H1 (cell line): ENCODE results near the gene ASXL1. TPM values are rescaled to one million over a fixed set of nuclear protein-coding genes. Genes with fewer than 3 reads are reported as not detected.
A peak's percentile ranks its signal among the peaks of the same experiment; 100 is the strongest.

Source experiments
- CTCF ChIA-PET: fragments of 300-600 bp; sonication (Branson Sonifier 250); formaldehyde crosslinking; loops from one replicate; lab custom pipeline; 2021; ENCODE audit not compliant: partially characterized antibody; lab: Charles Lee
- POLR2A ChIA-PET: fragments of 300-600 bp; sonication (Branson Sonifier 250); formaldehyde crosslinking; loops from one replicate; lab custom pipeline; 2021; ENCODE audit warnings: inconsistent platforms; ENCODE audit not compliant: partially characterized antibody; lab: Charles Lee
- DNase-seq, 2 experiments: peaks; one replicate each; pipeline versions ENCODE4 v3.0.0 to v3.0.0-alpha.2; 2010 to 2022; ENCODE audit warnings: low spot score in 2 of 2, low read depth in 1 of 2, mixed read lengths in 1 of 2
- FAIRE-seq: peaks from 2 replicates; lab custom pipeline; 2011; peaks lifted over from hg19 to GRCh38; lab: Jason Lieb, UNC
- H2AFZ ChIP-seq: 2 replicates; pipeline ENCODE4 v1.8.1; 2012; ENCODE audit warnings: low read length, inconsistent platforms
- H2AK5ac ChIP-seq: 2 replicates; pipeline ENCODE4 v1.6.1; 2013; ENCODE audit warnings: low read depth, low read length
- H2BK120ac ChIP-seq: replicated peaks from 2 replicates; pipeline ENCODE3; 2013; ENCODE audit warnings: low read depth, low read length, inconsistent platforms
- H2BK12ac ChIP-seq: 2 replicates; pipeline ENCODE4 v1.6.1; 2013; ENCODE audit warnings: low read depth, low read length
- H2BK15ac ChIP-seq: 2 replicates; pipeline ENCODE4 v1.6.1; 2013; ENCODE audit warnings: low read length
- H2BK20ac ChIP-seq: 2 replicates; pipeline ENCODE4 v1.6.1; 2013; ENCODE audit warnings: low read length
- H2BK5ac ChIP-seq: 2 replicates; pipeline ENCODE4 v1.6.1; 2013; ENCODE audit warnings: low read depth, low read length
- H3K14ac ChIP-seq: 2 replicates; pipeline ENCODE4 v1.6.1; 2013; ENCODE audit warnings: inconsistent platforms; ENCODE audit not compliant: insufficient read length
- H3K18ac ChIP-seq: 2 replicates; pipeline ENCODE4 v1.6.1; 2013; ENCODE audit warnings: low read length; ENCODE audit errors: extremely low read depth
- H3K23ac ChIP-seq: 2 replicates; pipeline ENCODE4 v1.6.1; 2013; ENCODE audit warnings: inconsistent platforms; ENCODE audit not compliant: insufficient read length
- H3K23me2 ChIP-seq: 2 replicates; pipeline ENCODE4 v1.6.1; 2013; ENCODE audit warnings: low read depth, low read length
- H3K27ac ChIP-seq: 2 replicates; pipeline ENCODE4 v1.6.1; 2011; ENCODE audit warnings: low read depth, low read length, inconsistent platforms
- H3K27me3 ChIP-seq, 4 experiments: replicated peaks in 1 of 4; 1 replicate in 1 of 4; 2 replicates in 3 of 4; pipeline versions ENCODE4 v1.6.1 to v1.8.1; 2011 to 2013; ENCODE audit warnings: low read length in 3 of 4, mild to moderate bottlenecking in 3 of 4, inconsistent platforms in 2 of 4, mixed read lengths in 2 of 4, moderate library complexity in 1 of 4; ENCODE audit not compliant: control insufficient read depth in 3 of 4, insufficient read depth in 3 of 4; ENCODE audit errors: extremely low read depth in 1 of 4
- H3K36me3 ChIP-seq, 4 experiments: 2 replicates each; pipeline versions ENCODE4 v1.6.1 to v1.8.1; 2011 to 2013; ENCODE audit warnings: mild to moderate bottlenecking in 4 of 4, low read length in 3 of 4, moderate library complexity in 2 of 4, control low read depth in 1 of 4, inconsistent platforms in 1 of 4; ENCODE audit not compliant: insufficient read depth in 4 of 4, control insufficient read depth in 2 of 4
- H3K4ac ChIP-seq: replicated peaks from 2 replicates; pipeline ENCODE3; 2013; ENCODE audit warnings: low read length, low read depth, mixed read lengths, inconsistent platforms; ENCODE audit not compliant: insufficient read length
- H3K4me1 ChIP-seq, 4 experiments: replicated peaks in 1 of 4; 1 replicate in 1 of 4; 2 replicates in 3 of 4; pipeline versions ENCODE4 v1.6.1 to v1.8.1; 2011 to 2013; ENCODE audit warnings: low read length in 3 of 4, inconsistent platforms in 2 of 4, mixed read lengths in 1 of 4; ENCODE audit not compliant: insufficient read depth in 4 of 4, control insufficient read depth in 3 of 4
- H3K4me2 ChIP-seq, 2 experiments: 2 replicates each; pipeline versions ENCODE4 v1.6.1 to v1.8.1; 2011 to 2013; ENCODE audit warnings: low read depth in 2 of 2, low read length in 2 of 2, control low read depth in 1 of 2, inconsistent platforms in 1 of 2, mild to moderate bottlenecking in 1 of 2; ENCODE audit not compliant: insufficient read depth in 1 of 2
- H3K4me3 ChIP-seq, 4 experiments: fragments of 200-600, 300-600 bp in 1 of 4; sonication (generic), shearing (Covaris generic), sonication (Bioruptor Twin) in 1 of 4; 2 replicates each; pipeline versions ENCODE4 v1.5.1 to v1.8.1; 2011 to 2016; ENCODE audit warnings: low read length in 4 of 4, low read depth in 3 of 4, control low read depth in 2 of 4, inconsistent platforms in 2 of 4, mild to moderate bottlenecking in 2 of 4, mixed read lengths in 1 of 4, moderate library complexity in 1 of 4; ENCODE audit not compliant: insufficient read depth in 2 of 4; ENCODE audit errors: extremely low read depth in 1 of 4
- H3K56ac ChIP-seq: replicated peaks from 2 replicates; pipeline ENCODE3; 2013; ENCODE audit warnings: low read depth, mild to moderate bottlenecking, mixed read lengths, low read length, inconsistent platforms; ENCODE audit not compliant: insufficient read length
- H3K79me1 ChIP-seq: 2 replicates; pipeline ENCODE4 v1.6.1; 2013; ENCODE audit warnings: low read depth, low read length, control low read depth
- H3K79me2 ChIP-seq, 2 experiments: 2 replicates each; pipeline versions ENCODE4 v1.6.1 to v1.8.1; 2012 to 2013; ENCODE audit warnings: low read length in 2 of 2, mild to moderate bottlenecking in 2 of 2, inconsistent platforms in 1 of 2; ENCODE audit not compliant: insufficient read depth in 2 of 2, control insufficient read depth in 1 of 2
- H3K9ac ChIP-seq, 4 experiments: replicated peaks in 1 of 4; 1 replicate in 1 of 4; 2 replicates in 3 of 4; pipeline versions ENCODE4 v1.6.1 to v1.8.1; 2011 to 2013; ENCODE audit warnings: low read depth in 3 of 4, low read length in 3 of 4, control low read depth in 2 of 4, mild to moderate bottlenecking in 2 of 4, moderate library complexity in 2 of 4, inconsistent platforms in 1 of 4; ENCODE audit errors: extremely low read depth in 1 of 4
- H3K9me3 ChIP-seq, 2 experiments: 2 replicates each; pipeline versions ENCODE4 v1.6.1 to v1.8.1; 2012 to 2013; ENCODE audit warnings: mild to moderate bottlenecking in 2 of 2, moderate library complexity in 2 of 2, control low read depth in 1 of 2, inconsistent platforms in 1 of 2, low read depth in 1 of 2, low read length in 1 of 2, mixed read lengths in 1 of 2; ENCODE audit not compliant: insufficient read depth in 2 of 2
- H4K20me1 ChIP-seq, 2 experiments: replicated peaks in 1 of 2; 2 replicates each; pipeline versions ENCODE3 to v1.8.1; 2011 to 2013; ENCODE audit warnings: inconsistent platforms in 2 of 2, low read length in 2 of 2, mild to moderate bottlenecking in 1 of 2; ENCODE audit not compliant: insufficient read depth in 2 of 2, control insufficient read depth in 1 of 2
- H4K5ac ChIP-seq: 2 replicates; pipeline ENCODE4 v1.6.1; 2013; ENCODE audit warnings: low read length, low read depth, mixed read lengths, inconsistent platforms; ENCODE audit not compliant: insufficient read length
- H4K8ac ChIP-seq: 2 replicates; pipeline ENCODE4 v1.8.0; 2013; ENCODE audit warnings: mild to moderate bottlenecking, moderate library complexity, low read length, inconsistent platforms; ENCODE audit not compliant: insufficient read depth; ENCODE audit errors: extremely low read depth
- H4K91ac ChIP-seq: replicated peaks from 2 replicates; pipeline ENCODE3; 2013; ENCODE audit warnings: low read length, mixed read lengths, inconsistent platforms; ENCODE audit not compliant: insufficient read length
- EGR1 ChIP-seq: IDR thresholded peaks from 2 replicates; pipeline ENCODE4 v1.6.1; 2011; ENCODE audit warnings: low read depth, low read length, borderline replicate concordance
- KDM4A ChIP-seq: IDR thresholded peaks from one replicate; pipeline ENCODE4 v1.7.1; 2012; ENCODE audit warnings: low read depth, mild to moderate bottlenecking, moderate library complexity, low read length, inconsistent platforms; ENCODE audit not compliant: severe bottlenecking
- TAF7 ChIP-seq: optimal IDR thresholded peaks from 2 replicates; pipeline ENCODE3; 2011; ENCODE audit warnings: low read depth, mild to moderate bottlenecking, inconsistent platforms, low read length, moderate library complexity, borderline replicate concordance
- TEAD4 ChIP-seq: IDR thresholded peaks from 2 replicates; pipeline ENCODE4 v1.6.1; 2012; ENCODE audit warnings: low read depth, low read length, inconsistent platforms, mixed read lengths
- WGBS, 2 experiments: shearing (Covaris generic) in 1 of 2; methylation state at CpG; one replicate each; pipeline versions ENCODE4 v1.1.6 to v1.1.7; 2013 to 2015; ENCODE audit warnings: low lambda C conversion rate in 2 of 2, mixed read lengths in 2 of 2, inconsistent platforms in 1 of 2, low coverage in 1 of 2, missing lambda C conversion rate in 1 of 2; ENCODE audit not compliant: insufficient replicate concordance in 2 of 2, insufficient coverage in 1 of 2, insufficient read length in 1 of 2; ENCODE audit errors: extremely low coverage in 1 of 2, missing lambda C conversion rate in 1 of 2; 5-methylcytosine and 5-hydroxymethylcytosine counted together
- polyA plus RNA-seq, 7 experiments: library from polyadenylated mRNA; depleted of rRNA in 3 of 7; stranded (reverse) in 5 of 7; unstranded in 2 of 7; fragments of >200 nt in 5 of 7; fragments of 200-250 nt in 2 of 7; gene quantifications; 1 replicate in 5 of 7; 2 replicates in 1 of 7; 4 replicates in 1 of 7; pipeline versions ENCODE4 v1.2.1 to v1.2.3, GENCODE V29; 2011 to 2013; ENCODE audit warnings: missing spikeins in 2 of 7, mixed read lengths in 2 of 7
- total RNA-seq: library from RNA; stranded (reverse); fragmentation: NEBNext Ultra II Directional; extraction: Animal tissue kit (Norgen Biotek cat#: 25700); gene quantifications from 2 replicates; pipeline ENCODE4 v1.2.1, GENCODE V29; 2021

ASXL1 gene
- total and polyA plus RNA-seq, 2 of the 8 experiments (the other 6 are each of a cell fraction or from before 2014, with no cell fraction given), result 10.6 to 26.5 TPM

DNA sequence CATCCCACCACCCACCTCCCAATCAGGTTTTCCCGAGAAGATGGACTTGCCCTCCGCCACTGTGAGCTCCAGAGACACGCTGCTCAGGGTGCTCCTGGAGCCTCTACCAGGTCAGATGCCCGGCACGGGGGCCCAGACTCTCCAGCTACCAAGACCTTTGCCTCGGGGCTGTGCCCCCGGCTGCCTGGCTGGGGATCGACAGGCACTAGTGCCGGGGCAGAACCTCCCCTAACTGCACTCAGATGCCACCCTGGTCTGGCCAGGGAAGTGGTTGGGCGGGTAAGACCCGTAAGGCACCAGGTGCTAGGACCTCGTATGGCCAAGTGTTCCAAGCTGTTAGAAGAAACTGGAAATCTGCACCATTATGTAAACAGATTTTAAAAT is 100.7 kb downstream of the ASXL1 start:
- Histone ChIP-seq H3K27ac (no peak overlapping the region), H3K23ac (no peak overlapping the region), H2BK15ac (no peak overlapping the region), H2AK5ac (no peak overlapping the region), H3K36me3 (peaks cover 0 to 3% (median under 1%) of the 10 kb centered on the region in 4 experiments; a peak in 1 of 8 replicates), H4K20me1 (peaks cover 9 to 27% of the 10 kb centered on the region in 2 experiments), H2BK20ac (no peak overlapping the region), H4K91ac (no peak overlapping the region), H3K56ac (no peak overlapping the region), H3K79me1 (no peaks in the 10 kb centered on the region; the same call in 1 of the 2 replicates), H2BK12ac (no peak overlapping the region), H3K9me3 (no peaks in the 10 kb centered on the region), H3K79me2 (no peaks in the 10 kb centered on the region; a peak in 1 of 4 replicates), H3K18ac (no peak overlapping the region), H3K4ac (no peak overlapping the region), H3K27me3 (no peaks in the 10 kb centered on the region), H3K14ac (no peak overlapping the region), H4K5ac (no peak overlapping the region), H3K23me2 (peaks cover 2% of the 10 kb centered on the region; the same call in 1 of the 2 replicates), H2BK120ac (no peak overlapping the region), H2AFZ (no peak overlapping the region), H3K4me2 (no peak overlapping the region), H3K9ac (no peak overlapping the region), H4K8ac (no peak overlapping the region), H3K4me3 (no peak overlapping the region), H3K4me1 (peaks cover 0 to 23% (median 18%) of the 10 kb centered on the region in 4 experiments; a peak in 6 of 7 replicates), H2BK5ac (peak overlapping the region; percentile 77; the same call in 1 of the 2 replicates)
- 85% methylated on average over 5 of the region's 12 CpGs; no CpG with 5 or more reads in 1 of the 2 experiments for WGBS, 2 experiments
- ChIA-PET CTCF (interaction anchor here (0.6 to 1.7 kb wide), 8 partner anchors 9 to 162 kb away, joined by 3 to 6 read pairs (median 4); no protein-coding TSS in a partner anchor), POLR2A (interaction anchor here (2.1 kb wide), 1 partner anchor 15 kb away, joined by 7 read pairs; no protein-coding TSS in a partner anchor)
- TF ChIP-seq KDM4A (no peak), TAF7 (no peak), TEAD4 (no peak), EGR1 (no peak)
- DNase-seq, result no peak
- no peak for FAIRE-seq
